Stimulated activated CD8-positive, alpha-beta memory T cell treated with anti-CD3 and anti-CD28 coated beads, Interleukin-15, amount 100 ng/mL, for 48 hours (primary cell): ENCODE data around the gene SLCO4A1.
"Not testable (repeated sequence)": the region's sequence is repeated elsewhere in the genome, so short reads cannot be mapped to it uniquely, and the experiment has no call there.

ENCODE experiments used
- DNase-seq, 2 donors: peaks; one replicate each; pipeline ENCODE4 v3.0.0-alpha.2; 2020; ENCODE audit warnings: low read depth in 2 of 2

Gene SLCO4A1

GRCh38 chr20:62623488-62624324 is 18.6 kb upstream of the SLCO4A1 start:
- peak; percentile 87 to 90 for DNase-seq

- DNase-seq, result no peak
Observed at GRCh38 chr20:62624325-62624690, 18.0 kb upstream of the SLCO4A1 start.

GRCh38 chr20:62624719-62625453 is 17.4 kb upstream of the SLCO4A1 start:
- no peak for DNase-seq

GRCh38 chr20:62625516-62625915 is 16.8 kb upstream of the SLCO4A1 start:
- DNase-seq, result no peak

GRCh38 chr20:62625921-62626547 is 16.3 kb upstream of the SLCO4A1 start:
- no peak for DNase-seq

GRCh38 chr20:62627425-62627824 is 14.9 kb upstream of the SLCO4A1 start:
- not testable (repeated sequence) for DNase-seq

- no peak for DNase-seq
Observed at GRCh38 chr20:62627901-62628612, 14.2 kb upstream of the SLCO4A1 start.

GRCh38 chr20:62628691-62629090 is 13.6 kb upstream of the SLCO4A1 start:
- no peak for DNase-seq

GRCh38 chr20:62629864-62630470 is 12.3 kb upstream of the SLCO4A1 start:
- DNase-seq, result no peak

GRCh38 chr20:62631336-62632308 is 10.7 kb upstream of the SLCO4A1 start:
- no peak for DNase-seq

- no peak for DNase-seq
Observed at GRCh38 chr20:62632575-62633090, 9.7 kb upstream of the SLCO4A1 start.

- no peak for DNase-seq
Observed at GRCh38 chr20:62633598-62634329, 8.5 kb upstream of the SLCO4A1 start.

GRCh38 chr20:62634330-62634967 is 7.9 kb upstream of the SLCO4A1 start:
- DNase-seq, result no peak

- DNase-seq, result no peak
Observed at GRCh38 chr20:62635232-62635631, 7.1 kb upstream of the SLCO4A1 start.

GRCh38 chr20:62635852-62636251 is 6.5 kb upstream of the SLCO4A1 start:
- no peak for DNase-seq

- DNase-seq, result no peak
Observed at GRCh38 chr20:62636446-62636845, 5.9 kb upstream of the SLCO4A1 start.

GRCh38 chr20:62637110-62637509 is 5.2 kb upstream of the SLCO4A1 start:
- DNase-seq, result no peak

GRCh38 chr20:62637521-62638054 is 4.7 kb upstream of the SLCO4A1 start:
- no peak for DNase-seq
